Fibroblast of lung (primary cell): Measurements from ENCODE around the gene SENP8.

Source experiments
- CTCF ChIP-seq, 2 donors: IDR thresholded peaks in 1 of 2; conservative IDR thresholded peaks in 1 of 2; 1 replicate in 1 of 2; 2 replicates in 1 of 2; pipeline ENCODE4 v1.5.1; 2011 to 2012; ENCODE audit warnings: low read length in 2 of 2, control low read depth in 1 of 2, inconsistent platforms in 1 of 2, low read depth in 1 of 2, mild to moderate bottlenecking in 1 of 2
- EZH2 ChIP-seq: IDR thresholded peaks from 2 replicates; pipeline ENCODE4 v1.5.1; 2012; ENCODE audit warnings: low read length, control low read depth, mild to moderate bottlenecking; ENCODE audit errors: missing control alignments

GRCh38 chr15:72155003-72155621 lies 36.9 kb downstream of the SENP8 start:
- TF ChIP-seq EZH2 (no peak), CTCF (conservative IDR thresholded peaks at IDR 0.05 in 1 of 2, IDR thresholded peaks at IDR 0.05 in 1 of 2; ENCODE audit: low read depth in 1 of 2, low read length in 2 of 2) (no peak)
